Muscle layer of colon (tissue), 2 donors: ENCODE results near the gene TEAD2.

Experiments used
- H3K27ac ChIP-seq: one replicate; pipeline ENCODE4 v1.7.0; 2013; ENCODE audit warnings: low read depth, mild to moderate bottlenecking, low read length, moderate library complexity
- H3K27me3 ChIP-seq, 2 donors: one replicate each; pipeline ENCODE4 v1.7.0; 2013; ENCODE audit warnings: low read length in 2 of 2, mild to moderate bottlenecking in 2 of 2; ENCODE audit not compliant: insufficient read depth in 2 of 2, control insufficient read depth in 1 of 2
- H3K36me3 ChIP-seq: one replicate; pipeline ENCODE4 v1.7.0; 2013; ENCODE audit warnings: mild to moderate bottlenecking, low read length; ENCODE audit not compliant: insufficient read depth
- H3K4me1 ChIP-seq: one replicate; pipeline ENCODE4 v1.7.0; 2013; ENCODE audit warnings: mild to moderate bottlenecking, low read length; ENCODE audit not compliant: insufficient read depth
- H3K4me3 ChIP-seq, 2 donors: one replicate each; pipeline ENCODE4 v1.7.0; 2013; ENCODE audit warnings: low read length in 2 of 2, low read depth in 1 of 2, mild to moderate bottlenecking in 1 of 2, moderate library complexity in 1 of 2
- H3K9ac ChIP-seq: one replicate; pipeline ENCODE4 v1.7.0; 2013; ENCODE audit warnings: low read length
- H3K9me3 ChIP-seq: one replicate; pipeline ENCODE4 v1.7.0; 2013; ENCODE audit warnings: mild to moderate bottlenecking, low read length
- donor health status: abdominal sarcoma.
- donor health status: Adenocarcinoma of cecum.

TEAD2 gene

GRCh38 chr19:49342291-49342721 is 19.9 kb downstream of the TEAD2 start:
- no peaks in the 10 kb centered on the region for H3K9me3 ChIP-seq
- peaks cover 46% of the 10 kb centered on the region for H3K36me3 ChIP-seq
- H3K4me1 ChIP-seq = peaks cover 5% of the 10 kb centered on the region

DNA sequence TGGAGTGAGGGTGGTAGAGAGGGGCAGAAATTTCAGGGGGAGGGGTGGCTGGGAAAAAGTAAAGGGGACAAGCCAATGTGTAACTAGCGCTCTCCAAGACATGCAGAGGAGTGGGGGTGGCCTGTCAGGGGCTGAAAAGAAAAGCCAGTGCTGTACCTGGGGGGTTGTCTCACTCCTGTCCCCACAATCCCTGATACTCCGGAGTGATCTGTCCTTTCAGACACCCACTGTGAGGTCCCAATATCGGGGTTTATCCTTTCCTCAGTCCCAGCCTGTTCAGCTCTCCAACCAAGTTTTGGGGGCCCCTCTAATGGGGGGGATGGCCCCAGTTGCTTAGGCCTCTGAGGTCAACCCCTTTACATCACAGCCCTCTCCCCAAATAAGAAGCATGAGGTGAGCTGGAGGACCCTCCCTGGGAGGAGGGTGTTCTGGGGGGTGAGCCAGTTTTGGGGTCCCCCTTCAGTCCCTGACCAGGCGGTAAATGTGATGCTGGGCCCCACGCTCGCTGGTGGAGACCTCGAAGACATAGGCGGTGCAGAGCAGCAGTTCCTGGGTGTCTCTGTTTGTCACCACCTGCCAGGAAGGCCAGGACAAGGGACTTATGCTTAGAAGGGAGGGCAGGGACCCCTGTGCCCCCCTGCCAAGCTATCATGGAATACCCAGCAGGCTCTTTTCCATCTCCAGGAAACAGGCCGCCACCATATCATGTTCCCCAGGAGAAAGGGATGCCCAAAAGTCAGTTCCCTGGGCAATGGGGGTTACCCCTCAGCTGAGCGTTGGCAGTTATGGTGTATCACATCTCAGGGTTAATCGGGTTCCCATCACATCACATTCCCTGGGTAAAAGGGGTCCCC is 21.1 kb downstream of the TEAD2 start:
- Histone ChIP-seq H3K36me3 (peaks cover 39% of the 10 kb centered on the region), H3K27me3 (no peaks in the 10 kb centered on the region), H3K4me3 (no peak overlapping the region), H3K9me3 (no peaks in the 10 kb centered on the region), H3K4me1 (peaks cover 5% of the 10 kb centered on the region), H3K27ac (no peak overlapping the region), H3K9ac (no peak overlapping the region)

More at GRCh38 chr19:49342291-49342721, 19.9 kb downstream of the TEAD2 start:
- Histone ChIP-seq H3K27me3 (no peaks in the 10 kb centered on the region), H3K4me3 (no peak overlapping the region), H3K27ac (no peak overlapping the region), H3K9ac (no peak overlapping the region)

GRCh38 chr19:49340069-49340864 is 21.9 kb downstream of the TEAD2 start:
- H3K27me3 ChIP-seq = no peaks in the 10 kb centered on the region
- H3K4me3 ChIP-seq = peak overlapping the region in 1 of 2 donors; percentile 58
- H3K27ac ChIP-seq = peak overlapping the region; percentile 61
- no peaks in the 10 kb centered on the region for H3K9me3 ChIP-seq
- peaks cover 5% of the 10 kb centered on the region for H3K4me1 ChIP-seq
- H3K9ac ChIP-seq = no peak overlapping the region
- H3K36me3 ChIP-seq = peaks cover 36% of the 10 kb centered on the region

DNA sequence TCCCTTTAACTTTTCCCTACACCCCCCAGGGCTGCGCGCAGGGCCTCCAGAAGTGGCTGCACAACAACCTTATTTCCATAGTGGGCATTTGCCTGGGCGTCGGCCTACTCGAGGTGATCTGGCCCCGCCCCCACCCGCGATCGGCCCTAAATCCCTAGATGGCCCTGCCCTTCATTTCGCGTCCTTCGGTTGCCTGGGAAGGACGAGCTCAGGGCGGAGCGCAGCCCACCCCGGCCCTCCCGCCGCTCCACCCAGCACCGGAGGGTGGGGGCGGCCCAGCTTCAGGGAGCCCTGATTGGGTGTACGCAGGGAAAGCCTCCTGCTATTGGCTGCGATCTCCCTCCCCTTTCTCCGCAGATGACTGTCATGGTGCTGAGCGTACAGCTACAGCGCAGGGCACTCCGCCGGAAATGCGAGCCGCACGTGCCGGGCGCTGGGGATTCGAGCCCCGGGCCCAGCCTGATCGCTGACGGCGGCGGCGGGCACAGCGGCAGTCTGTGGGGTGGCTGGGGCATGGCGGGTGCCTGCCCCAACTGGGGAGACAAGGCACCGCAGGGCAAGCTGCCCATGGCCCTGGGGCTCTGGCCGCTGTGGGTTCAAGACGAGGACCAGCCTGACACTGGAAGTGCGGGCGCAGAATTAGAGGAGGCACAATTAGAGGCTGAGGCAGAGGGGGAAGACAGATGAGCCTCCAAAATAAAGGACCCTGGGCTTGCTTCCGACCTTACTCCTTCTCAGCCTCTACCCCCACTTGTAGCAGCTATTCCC is 22.7 kb downstream of the TEAD2 start:
- no peak overlapping the region for H3K9ac ChIP-seq
- H3K27ac ChIP-seq = peak overlapping the region; percentile 61
- H3K27me3 ChIP-seq = no peaks in the 10 kb centered on the region
- peaks cover 5% of the 10 kb centered on the region for H3K4me1 ChIP-seq
- no peaks in the 10 kb centered on the region for H3K9me3 ChIP-seq
- H3K4me3 ChIP-seq = peak overlapping the region; percentile 58 to 59
- H3K36me3 ChIP-seq = peaks cover 28% of the 10 kb centered on the region

- peak overlapping the region; percentile 58 to 59 for H3K4me3 ChIP-seq
- H3K27ac ChIP-seq = peak overlapping the region; percentile 48
- peaks cover 5% of the 10 kb centered on the region for H3K4me1 ChIP-seq
- H3K27me3 ChIP-seq = no peaks in the 10 kb centered on the region
- H3K9me3 ChIP-seq = no peaks in the 10 kb centered on the region
- peaks cover 24% of the 10 kb centered on the region for H3K36me3 ChIP-seq
- no peak overlapping the region for H3K9ac ChIP-seq
Measured at GRCh38 chr19:49338691-49339300, 23.4 kb downstream of the TEAD2 start.

DNA sequence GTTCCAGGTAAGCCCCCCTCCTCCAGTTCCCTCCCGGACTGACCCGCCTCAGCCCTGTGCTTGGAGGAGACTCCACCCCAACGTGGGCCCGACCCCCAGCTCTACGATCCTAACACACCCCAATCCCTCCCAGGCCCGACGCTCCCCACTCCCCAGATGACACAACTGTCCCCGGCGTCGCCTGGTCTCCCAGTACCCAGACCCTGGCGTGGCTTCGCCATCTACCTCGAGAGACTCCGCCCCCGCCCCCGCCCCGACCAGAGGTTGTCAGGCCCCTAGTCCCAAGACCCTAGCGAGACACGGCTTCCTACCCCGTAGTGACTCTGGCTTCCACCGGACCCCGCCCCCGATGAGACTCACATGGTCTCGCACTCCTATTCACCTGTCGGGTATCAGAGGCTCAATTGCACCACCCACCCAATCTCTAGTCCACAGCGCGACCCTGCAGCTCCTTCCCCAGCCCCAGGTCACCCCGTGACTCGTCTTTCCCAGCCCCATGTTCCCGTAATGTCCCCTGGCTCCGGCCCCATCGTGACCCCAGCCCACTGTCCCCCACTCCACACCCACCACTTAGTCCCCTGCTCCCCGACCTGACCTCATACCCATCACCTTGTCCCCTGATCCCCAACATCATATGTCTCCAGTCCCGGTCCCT is 24.1 kb downstream of the TEAD2 start:
- H3K27ac ChIP-seq = no peak overlapping the region

GRCh38 chr19:49337267-49338022 is 24.8 kb downstream of the TEAD2 start:
- no peaks in the 10 kb centered on the region for H3K9me3 ChIP-seq
- H3K4me1 ChIP-seq = peaks cover 5% of the 10 kb centered on the region
- H3K9ac ChIP-seq = no peak overlapping the region
- peaks cover 12% of the 10 kb centered on the region for H3K36me3 ChIP-seq
- H3K4me3 ChIP-seq = no peak overlapping the region
- H3K27me3 ChIP-seq = no peaks in the 10 kb centered on the region
- H3K27ac ChIP-seq = no peak overlapping the region

More for the DNA sequence above, 24.1 kb downstream of the TEAD2 start:
- Histone ChIP-seq H3K9me3 (no peaks in the 10 kb centered on the region), H3K4me3 (peak overlapping the region in 1 of 2 donors; percentile 59), H3K4me1 (peaks cover 5% of the 10 kb centered on the region), H3K9ac (no peak overlapping the region), H3K36me3 (peaks cover 19% of the 10 kb centered on the region), H3K27me3 (no peaks in the 10 kb centered on the region)

DNA sequence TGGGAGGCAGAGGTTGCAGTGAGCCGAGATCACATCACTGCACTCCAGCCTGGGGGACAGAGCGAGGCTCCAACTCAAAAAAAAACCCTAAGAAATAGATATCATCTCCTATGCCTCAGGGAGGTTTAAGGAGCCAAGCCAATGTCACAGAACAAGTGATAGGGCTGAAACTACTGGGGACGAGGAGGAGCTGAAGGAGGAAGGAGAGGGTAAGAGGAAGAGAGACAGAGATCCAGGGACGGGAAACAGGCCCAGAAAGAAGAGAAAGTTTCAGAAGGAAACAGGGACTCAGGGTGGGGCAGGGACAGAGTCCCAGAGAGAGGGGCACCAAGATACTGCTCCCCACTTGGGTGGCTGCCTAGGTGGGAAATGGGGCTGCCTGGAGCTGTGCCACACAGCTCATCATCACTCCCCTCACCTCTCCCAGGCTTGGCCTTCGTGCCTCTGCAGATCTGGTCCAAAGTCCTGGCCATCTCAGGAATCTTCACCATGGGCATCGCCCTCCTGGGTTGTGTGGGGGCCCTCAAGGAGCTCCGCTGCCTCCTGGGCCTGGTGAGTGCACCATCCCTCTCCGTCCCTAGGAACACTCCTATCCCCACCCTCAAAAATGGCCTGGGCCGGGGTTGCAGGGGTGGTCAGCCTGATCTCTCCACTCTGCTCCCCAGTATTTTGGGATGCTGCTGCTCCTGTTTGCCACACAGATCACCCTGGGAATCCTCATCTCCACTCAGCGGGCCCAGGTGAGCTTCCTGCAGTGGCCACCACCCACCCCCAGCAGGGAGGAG is 25.5 kb downstream of the TEAD2 start:
- Histone ChIP-seq H3K36me3 (peaks cover 9% of the 10 kb centered on the region), H3K9ac (no peak overlapping the region), H3K27me3 (no peaks in the 10 kb centered on the region), H3K4me3 (no peak overlapping the region), H3K27ac (no peak overlapping the region), H3K9me3 (no peaks in the 10 kb centered on the region), H3K4me1 (peaks cover 5% of the 10 kb centered on the region)

DNA sequence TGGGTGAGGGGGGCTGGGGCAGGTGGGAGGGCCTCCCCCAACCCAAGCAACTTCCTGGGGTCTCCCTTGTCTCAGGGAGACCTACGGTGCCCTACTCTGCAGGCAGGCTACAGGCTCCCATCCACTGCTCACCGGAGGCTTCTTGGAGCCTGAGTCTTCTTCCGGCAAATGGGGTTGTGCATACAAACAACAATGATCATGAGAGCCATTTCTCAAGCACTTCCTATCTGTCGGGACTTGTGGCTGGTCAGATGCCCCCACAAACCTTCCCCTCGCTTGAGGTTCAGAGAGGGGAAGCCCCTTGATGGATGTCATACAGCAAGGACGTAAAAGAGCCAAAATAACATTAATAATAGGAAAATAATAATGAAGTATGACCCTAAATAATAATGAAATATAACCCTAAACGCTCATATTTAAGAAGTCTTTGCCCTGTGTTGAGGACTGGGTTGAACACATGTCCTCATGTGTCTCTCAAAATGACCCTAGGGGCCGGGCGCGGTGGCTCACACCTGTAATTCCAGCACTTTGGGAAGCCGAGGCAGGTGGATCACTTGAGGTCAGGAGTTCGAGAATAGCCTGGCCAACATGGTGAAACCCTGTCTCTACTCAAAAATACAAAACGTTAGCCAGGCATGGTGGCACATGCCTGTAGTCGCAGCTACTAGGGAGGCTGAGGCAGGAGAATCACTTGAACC is 26.3 kb downstream of the TEAD2 start:
- peaks cover 5% of the 10 kb centered on the region for H3K4me1 ChIP-seq
- no peak overlapping the region for H3K4me3 ChIP-seq
- peaks cover 2% of the 10 kb centered on the region for H3K36me3 ChIP-seq
- H3K9ac ChIP-seq = no peak overlapping the region
- H3K27ac ChIP-seq = no peak overlapping the region
- no peaks in the 10 kb centered on the region for H3K27me3 ChIP-seq
- H3K9me3 ChIP-seq = no peaks in the 10 kb centered on the region
